D721Med (cell line): ENCODE data around the gene SCAF4.

ENCODE experiments used
- DNase-seq: peaks from one replicate; pipeline ENCODE4 v3.0.0; 2011; ENCODE audit warnings: low spot score; ENCODE audit not compliant: insufficient read length
- FAIRE-seq: peaks from 2 replicates; lab custom pipeline; 2011; peaks lifted over from hg19 to GRCh38; lab: Jason Lieb, UNC
- TF ChIP-seq, protein P1 (sequence below): IDR thresholded peaks from 2 replicates; pipeline ENCODE4 v1.5.1; 2012; ENCODE audit warnings: mild to moderate bottlenecking, control low read depth; ENCODE audit not compliant: insufficient read depth; ENCODE audit errors: missing control alignments

The SCAF4 gene

DNA sequence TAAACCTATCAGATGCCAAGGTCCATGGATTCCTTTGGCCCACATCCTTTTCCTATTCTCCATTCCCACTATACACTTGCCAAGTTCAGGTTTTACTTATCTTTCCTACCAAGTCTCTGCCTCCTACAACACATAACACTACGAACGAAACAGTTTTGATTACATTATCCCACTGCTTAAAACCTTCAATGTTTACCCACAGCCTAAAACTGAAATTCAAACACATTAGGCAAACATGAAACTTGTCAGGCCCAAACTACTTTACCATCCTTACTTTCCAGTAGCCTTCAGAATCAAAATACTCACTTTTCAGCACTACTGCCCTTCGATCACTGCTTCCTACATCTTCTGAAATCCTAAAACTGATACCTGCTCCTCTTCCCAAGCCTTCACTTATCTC lies 3.0 kb downstream of the SCAF4 start:
- no peak for DNase-seq
- TF ChIP-seq, protein P1, sequence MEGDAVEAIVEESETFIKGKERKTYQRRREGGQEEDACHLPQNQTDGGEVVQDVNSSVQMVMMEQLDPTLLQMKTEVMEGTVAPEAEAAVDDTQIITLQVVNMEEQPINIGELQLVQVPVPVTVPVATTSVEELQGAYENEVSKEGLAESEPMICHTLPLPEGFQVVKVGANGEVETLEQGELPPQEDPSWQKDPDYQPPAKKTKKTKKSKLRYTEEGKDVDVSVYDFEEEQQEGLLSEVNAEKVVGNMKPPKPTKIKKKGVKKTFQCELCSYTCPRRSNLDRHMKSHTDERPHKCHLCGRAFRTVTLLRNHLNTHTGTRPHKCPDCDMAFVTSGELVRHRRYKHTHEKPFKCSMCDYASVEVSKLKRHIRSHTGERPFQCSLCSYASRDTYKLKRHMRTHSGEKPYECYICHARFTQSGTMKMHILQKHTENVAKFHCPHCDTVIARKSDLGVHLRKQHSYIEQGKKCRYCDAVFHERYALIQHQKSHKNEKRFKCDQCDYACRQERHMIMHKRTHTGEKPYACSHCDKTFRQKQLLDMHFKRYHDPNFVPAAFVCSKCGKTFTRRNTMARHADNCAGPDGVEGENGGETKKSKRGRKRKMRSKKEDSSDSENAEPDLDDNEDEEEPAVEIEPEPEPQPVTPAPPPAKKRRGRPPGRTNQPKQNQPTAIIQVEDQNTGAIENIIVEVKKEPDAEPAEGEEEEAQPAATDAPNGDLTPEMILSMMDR = no peak
- no peak for FAIRE-seq

- DNase-seq (no peak), FAIRE-seq (no peak)
- TF ChIP-seq, protein P1 = no peak
Observed at GRCh38 chr21:31728191-31728590, 3.7 kb downstream of the SCAF4 start.

GRCh38 chr21:31727181-31727580 lies 4.7 kb downstream of the SCAF4 start:
- TF ChIP-seq, protein P1 = no peak
- FAIRE-seq = no peak
- no peak for DNase-seq

GRCh38 chr21:31726407-31726806 lies 5.5 kb downstream of the SCAF4 start:
- TF ChIP-seq, protein P1 = no peak
- DNase-seq (no peak), FAIRE-seq (no peak)

- DNase-seq = no peak
- FAIRE-seq = no peak
- TF ChIP-seq, protein P1 = no peak
Observed at GRCh38 chr21:31725202-31725839, 6.6 kb downstream of the SCAF4 start.

DNA sequence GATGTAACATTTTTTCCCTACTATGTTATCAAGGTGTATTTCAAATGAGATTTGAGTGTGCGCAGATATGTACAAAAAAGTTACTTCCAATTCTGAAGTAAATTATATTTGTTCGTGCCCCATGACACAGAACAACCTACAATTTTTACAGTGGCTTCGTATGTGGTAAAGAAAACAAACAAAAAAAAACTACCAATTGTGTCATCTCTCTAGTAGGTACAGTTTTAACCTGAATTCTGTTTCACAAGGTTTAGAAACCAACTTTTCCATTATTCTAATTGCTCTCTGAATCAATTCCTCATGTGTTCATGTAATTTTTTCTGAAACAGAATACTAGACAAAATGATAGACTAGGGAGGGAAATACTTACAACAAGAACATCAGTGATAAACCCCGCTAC lies 7.4 kb downstream of the SCAF4 start:
- DNase-seq (no peak), FAIRE-seq (peak; percentile 6)
- TF ChIP-seq, protein P1 = no peak

GRCh38 chr21:31721381-31721780 lies 10.5 kb downstream of the SCAF4 start:
- no peak for FAIRE-seq
- TF ChIP-seq, protein P1 = no peak
- DNase-seq = no peak
